ENCODE results near the gene CFB.

The CFB gene

DNA sequence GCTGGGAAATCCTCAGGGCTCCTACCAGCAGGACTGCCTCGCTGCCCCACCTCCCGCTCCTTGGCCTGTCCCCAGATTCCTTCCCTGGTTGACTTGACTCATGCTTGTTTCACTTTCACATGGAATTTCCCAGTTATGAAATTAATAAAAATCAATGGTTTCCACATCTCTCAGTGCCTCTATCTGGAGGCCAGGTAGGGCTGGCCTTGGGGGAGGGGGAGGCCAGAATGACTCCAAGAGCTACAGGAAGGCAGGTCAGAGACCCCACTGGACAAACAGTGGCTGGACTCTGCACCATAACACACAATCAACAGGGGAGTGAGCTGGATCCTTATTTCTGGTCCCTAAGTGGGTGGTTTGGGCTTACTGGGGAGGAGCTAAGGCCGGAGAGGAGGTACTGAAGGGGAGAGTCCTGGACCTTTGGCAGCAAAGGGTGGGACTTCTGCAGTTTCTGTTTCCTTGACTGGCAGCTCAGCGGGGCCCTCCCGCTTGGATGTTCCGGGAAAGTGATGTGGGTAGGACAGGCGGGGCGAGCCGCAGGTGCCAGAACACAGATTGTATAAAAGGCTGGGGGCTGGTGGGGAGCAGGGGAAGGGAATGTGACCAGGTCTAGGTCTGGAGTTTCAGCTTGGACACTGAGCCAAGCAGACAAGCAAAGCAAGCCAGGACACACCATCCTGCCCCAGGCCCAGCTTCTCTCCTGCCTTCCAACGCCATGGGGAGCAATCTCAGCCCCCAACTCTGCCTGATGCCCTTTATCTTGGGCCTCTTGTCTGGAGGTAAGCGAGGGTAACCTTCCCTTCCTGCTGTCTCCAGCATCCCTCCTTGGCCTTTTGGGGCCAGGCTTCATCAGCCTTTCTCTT, at the start of gene CFB:
CFB (plus strand) TSS at position 589 of the 863 bp plus-strand sequence; CDS start at position 716, 127 bp downstream.
- Mint-ChIP-seq H3K27me3 (ENCODE audit: low read depth) (no peaks in the 10 kb centered on the region), H3K4me1 (ENCODE audit: low read depth) (peaks cover 7% of the 10 kb centered on the region), H3K27ac (no peak within 1 kb of the TSS), H3K9me3 (no peaks in the 10 kb centered on the region), H3K36me3 (ENCODE audit: low read depth) (peaks cover 2% of the 10 kb centered on the region), H3K4me3 (no peak within 1 kb of the TSS)

- H3K4me1 Mint-ChIP-seq (ENCODE audit: low read depth) = peaks cover 23% of the 10 kb centered on the region
- peak overlapping the region; percentile 68 for H3K27ac Mint-ChIP-seq
- no peaks in the 10 kb centered on the region for H3K27me3 Mint-ChIP-seq (ENCODE audit: low read depth)
- H3K9me3 Mint-ChIP-seq = no peaks in the 10 kb centered on the region
- peaks cover 17% of the 10 kb centered on the region for H3K36me3 Mint-ChIP-seq (ENCODE audit: low read depth)
- peak overlapping the region; percentile 77 for H3K4me3 Mint-ChIP-seq
Observed at GRCh38 chr6:31896493-31896855, 49.4 kb upstream of the CFB start.

GRCh38 chr6:31896856-31897611, 48.9 kb upstream of the CFB start:
- Mint-ChIP-seq H3K9me3 (no peaks in the 10 kb centered on the region), H3K36me3 (ENCODE audit: low read depth) (peaks cover 17% of the 10 kb centered on the region), H3K4me3 (peak overlapping the region; percentile 77), H3K27ac (peak overlapping the region; percentile 68), H3K4me1 (ENCODE audit: low read depth) (peaks cover 23% of the 10 kb centered on the region), H3K27me3 (ENCODE audit: low read depth) (no peaks in the 10 kb centered on the region)

GRCh38 chr6:31897612-31898382, 48.1 kb upstream of the CFB start, which contains the start of gene EHMT2:
Gene EHMT2 (minus strand): TSS chr6:31897698. CDS start chr6:31897677, 21 bp downstream.
- Mint-ChIP-seq H3K36me3 (ENCODE audit: low read depth) (peaks cover 12% of the 10 kb centered on the region), H3K27ac (peak within 1 kb of the TSS; percentile 95), H3K9me3 (no peaks in the 10 kb centered on the region), H3K4me1 (ENCODE audit: low read depth) (peaks cover 27% of the 10 kb centered on the region), H3K4me3 (peak within 1 kb of the TSS; percentile 97), H3K27me3 (ENCODE audit: low read depth) (peaks cover 2% of the 10 kb centered on the region)

DNA sequence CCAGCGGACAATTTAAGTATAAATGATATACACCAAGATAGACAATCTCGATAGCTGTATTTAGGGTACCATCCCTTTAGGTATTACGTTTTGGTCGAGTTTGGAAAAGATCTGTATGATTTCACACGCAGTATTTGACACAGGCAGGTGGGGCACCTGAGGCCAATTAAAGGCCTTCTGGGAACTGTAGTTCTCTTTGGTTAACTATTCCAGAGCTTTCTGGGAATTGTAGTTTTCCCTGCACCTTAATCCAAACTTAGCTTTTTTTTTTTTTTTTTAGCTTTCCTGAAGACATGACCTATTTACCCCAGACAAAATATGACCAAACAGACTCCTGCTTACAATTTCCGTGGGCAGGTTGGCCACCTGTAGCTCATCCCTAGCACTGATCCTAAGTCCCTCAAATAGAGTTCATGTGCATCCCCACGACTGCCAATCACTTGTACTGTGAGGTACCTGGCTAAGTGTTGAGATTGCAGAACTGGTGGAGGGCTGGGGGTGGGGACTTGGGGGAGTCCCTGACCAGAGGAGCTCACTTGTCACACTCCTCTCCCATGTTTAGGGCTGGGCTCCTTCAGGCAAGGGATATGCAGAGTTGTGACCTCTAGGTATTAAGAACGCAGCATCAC, 47.4 kb upstream of the CFB start:
- Mint-ChIP-seq H3K4me1 (ENCODE audit: low read depth) (peaks cover 30% of the 10 kb centered on the region), H3K27me3 (ENCODE audit: low read depth) (peaks cover 6% of the 10 kb centered on the region), H3K27ac (peak overlapping the region; percentile 95), H3K9me3 (no peaks in the 10 kb centered on the region), H3K36me3 (ENCODE audit: low read depth) (peaks cover 9% of the 10 kb centered on the region), H3K4me3 (peak overlapping the region; percentile 97)

DNA sequence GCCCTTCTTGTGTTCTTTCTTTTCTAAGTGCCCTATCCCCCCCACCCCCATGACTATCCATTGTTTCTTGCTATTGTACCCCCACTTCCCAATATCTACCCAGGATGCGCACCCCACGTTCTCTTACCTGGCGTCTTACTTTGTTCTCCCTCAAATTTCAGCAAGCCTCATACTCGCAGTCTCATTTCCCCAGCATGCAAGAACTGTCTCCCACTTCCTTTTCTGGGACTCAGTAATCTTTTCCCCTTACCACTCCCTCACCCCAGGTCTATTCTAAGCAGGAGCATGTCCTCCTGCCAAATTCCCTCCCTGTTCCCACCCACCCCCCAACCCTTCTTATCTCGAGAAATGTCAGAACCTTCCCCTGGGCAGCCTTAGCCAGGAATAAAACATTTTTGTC, 46.7 kb upstream of the CFB start:
- Mint-ChIP-seq H3K4me3 (peak overlapping the region; percentile 81), H3K4me1 (ENCODE audit: low read depth) (peaks cover 30% of the 10 kb centered on the region), H3K27ac (peak overlapping the region; percentile 74)

GRCh38 chr6:31899882-31900722, 45.8 kb upstream of the CFB start:
- H3K4me1 Mint-ChIP-seq (ENCODE audit: low read depth) = peaks cover 30% of the 10 kb centered on the region
- peaks cover 9% of the 10 kb centered on the region for H3K27me3 Mint-ChIP-seq (ENCODE audit: low read depth)
- H3K27ac Mint-ChIP-seq = no peak overlapping the region
- peaks cover 7% of the 10 kb centered on the region for H3K36me3 Mint-ChIP-seq (ENCODE audit: low read depth)
- no peaks in the 10 kb centered on the region for H3K9me3 Mint-ChIP-seq
- peak overlapping the region; percentile 60 for H3K4me3 Mint-ChIP-seq

More for the DNA sequence above, 46.7 kb upstream of the CFB start:
- H3K36me3 Mint-ChIP-seq (ENCODE audit: low read depth) = peaks cover 7% of the 10 kb centered on the region
- peaks cover 6% of the 10 kb centered on the region for H3K27me3 Mint-ChIP-seq (ENCODE audit: low read depth)
- H3K9me3 Mint-ChIP-seq = no peaks in the 10 kb centered on the region

DNA sequence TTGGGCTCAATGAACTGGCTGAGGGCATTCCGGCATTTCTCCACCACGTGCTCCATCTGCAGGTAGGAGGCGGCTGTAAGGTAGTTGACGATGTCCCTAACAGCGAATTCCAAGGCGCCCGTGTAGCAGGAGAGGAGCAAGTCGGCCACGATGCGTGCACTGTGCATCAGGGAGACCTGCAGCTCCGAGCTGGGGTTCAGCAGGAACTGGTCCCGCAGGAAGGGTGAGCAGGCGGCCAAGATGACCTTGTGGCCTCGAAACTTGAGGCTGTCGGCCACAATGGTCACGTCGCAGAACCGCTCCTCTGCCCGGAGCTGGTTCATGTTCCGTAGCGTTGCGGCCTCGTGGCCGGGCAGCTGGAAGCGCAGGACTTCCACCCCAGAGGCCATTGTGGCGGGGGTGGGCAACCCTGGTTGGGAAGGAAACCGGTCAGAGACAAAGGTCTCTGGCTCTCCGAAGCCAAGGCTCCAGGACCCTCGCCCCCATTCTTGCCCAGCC, 44.9 kb upstream of the CFB start:
- Mint-ChIP-seq H3K36me3 (ENCODE audit: low read depth) (peaks cover 4% of the 10 kb centered on the region), H3K4me3 (peak overlapping the region; percentile 31), H3K9me3 (no peaks in the 10 kb centered on the region), H3K4me1 (ENCODE audit: low read depth) (peaks cover 26% of the 10 kb centered on the region), H3K27ac (no peak overlapping the region), H3K27me3 (ENCODE audit: low read depth) (peaks cover 9% of the 10 kb centered on the region)

- no peak overlapping the region for H3K27ac Mint-ChIP-seq
- no peaks in the 10 kb centered on the region for H3K9me3 Mint-ChIP-seq
- peaks cover 27% of the 10 kb centered on the region for H3K4me1 Mint-ChIP-seq (ENCODE audit: low read depth)
- peak overlapping the region; percentile 31 for H3K4me3 Mint-ChIP-seq
- peaks cover 4% of the 10 kb centered on the region for H3K36me3 Mint-ChIP-seq (ENCODE audit: low read depth)
- H3K27me3 Mint-ChIP-seq (ENCODE audit: low read depth) = peaks cover 12% of the 10 kb centered on the region
Observed at GRCh38 chr6:31901415-31901952, 44.4 kb upstream of the CFB start.

DNA sequence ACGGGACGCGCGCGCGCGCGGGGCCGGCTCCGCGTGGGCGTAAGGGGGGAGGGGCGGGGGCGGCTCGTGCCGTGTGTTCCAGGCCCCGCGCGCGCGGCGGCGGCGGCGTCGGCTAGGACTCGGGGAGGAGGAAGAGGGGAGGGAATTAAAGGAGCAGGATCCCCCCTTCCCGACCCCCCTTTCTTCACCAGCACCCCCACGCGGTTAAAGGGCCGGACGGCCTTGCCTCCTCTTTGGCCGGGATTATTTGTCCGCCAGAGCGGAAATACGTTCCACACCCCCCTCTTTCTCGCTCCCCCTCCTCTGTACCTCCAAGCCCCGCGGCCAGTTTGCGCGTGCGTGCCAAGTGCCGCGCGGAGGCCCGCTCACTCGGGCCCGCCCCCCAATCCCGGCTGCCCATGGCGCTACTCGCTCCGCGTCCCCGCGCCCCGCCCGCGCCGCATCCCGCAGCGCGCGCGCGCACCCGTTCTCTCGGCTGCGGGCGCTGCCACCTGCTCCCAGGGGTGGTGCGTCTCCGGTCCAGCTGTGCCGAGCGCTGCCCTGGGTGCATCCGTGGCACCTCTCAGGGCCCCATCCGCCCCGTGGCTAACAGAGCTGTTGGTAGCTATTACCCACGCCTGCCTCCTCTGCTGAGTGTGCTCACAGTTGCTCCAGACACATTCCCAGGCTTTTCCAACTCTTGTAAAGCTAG, 43.8 kb upstream of the CFB start, which contains the start of gene ZBTB12:
ZBTB12 (minus strand) TSS at position 134 of the 691 bp plus-strand sequence. CDS start 781 bp downstream, outside the sequence.
- Mint-ChIP-seq H3K4me3 (peak within 1 kb of the TSS; percentile 86), H3K36me3 (ENCODE audit: low read depth) (peaks cover 2% of the 10 kb centered on the region), H3K27me3 (ENCODE audit: low read depth) (peaks cover 14% of the 10 kb centered on the region), H3K4me1 (ENCODE audit: low read depth) (peaks cover 25% of the 10 kb centered on the region), H3K9me3 (no peaks in the 10 kb centered on the region), H3K27ac (peak within 1 kb of the TSS; percentile 81)

DNA sequence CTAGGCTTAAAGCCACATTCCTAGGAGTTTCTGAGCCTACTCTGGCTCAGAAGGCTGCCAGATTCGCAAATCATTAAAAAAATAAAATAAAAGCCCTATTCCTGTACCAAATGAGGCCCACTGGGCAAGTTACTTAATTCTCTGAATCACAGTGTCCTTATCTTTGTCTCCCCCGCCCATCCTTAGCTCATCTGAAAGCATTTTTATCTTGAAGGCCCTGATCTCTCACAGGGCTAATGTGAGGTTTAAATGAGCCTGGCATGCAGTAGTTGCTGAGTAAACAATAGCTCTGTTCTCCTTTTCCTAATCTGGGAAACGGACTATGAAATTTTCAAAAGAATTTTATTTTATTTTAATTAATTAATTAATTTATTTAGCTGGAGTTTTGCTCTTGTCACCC, 41.9 kb upstream of the CFB start:
- peaks cover 14% of the 10 kb centered on the region for H3K27me3 Mint-ChIP-seq (ENCODE audit: low read depth)
- H3K4me3 Mint-ChIP-seq = no peak overlapping the region
- no peaks in the 10 kb centered on the region for H3K9me3 Mint-ChIP-seq
- peaks cover 19% of the 10 kb centered on the region for H3K4me1 Mint-ChIP-seq (ENCODE audit: low read depth)
- H3K27ac Mint-ChIP-seq = no peak overlapping the region
- H3K36me3 Mint-ChIP-seq (ENCODE audit: low read depth) = peaks cover 2% of the 10 kb centered on the region

- peaks cover 13% of the 10 kb centered on the region for H3K4me1 Mint-ChIP-seq (ENCODE audit: low read depth)
Observed at GRCh38 chr6:31905041-31905440, 40.9 kb upstream of the CFB start.

More at GRCh38 chr6:31905041-31905440, 40.9 kb upstream of the CFB start:
- no peak overlapping the region for H3K27ac Mint-ChIP-seq
- H3K4me3 Mint-ChIP-seq = no peak overlapping the region
- no peaks in the 10 kb centered on the region for H3K36me3 Mint-ChIP-seq (ENCODE audit: low read depth)
- H3K27me3 Mint-ChIP-seq (ENCODE audit: low read depth) = peaks cover 14% of the 10 kb centered on the region
- no peaks in the 10 kb centered on the region for H3K9me3 Mint-ChIP-seq

Data from T-helper 1 cell treated with Interleukin-12 subunit alpha and Interleukin-12 subunit beta and Interleukin-4 antibody, amounts not matched to agents 30 μg/mL and 1 μg/mL, for 36 hours (primary cell).